Neural cell (in vitro differentiated cells): ENCODE data around the gene CDK6. TPM values are rescaled to one million over a fixed set of nuclear protein-coding genes. Genes with fewer than 3 reads are reported as not detected.

Experiments
- H2AFZ ChIP-seq: fragments of 200-600, 300-800 bp; sonication (generic), shearing (Covaris generic); 2 replicates; pipeline ENCODE4 v1.6.0; 2014; ENCODE audit warnings: low read depth, mild to moderate bottlenecking, antibody characterized with exemption, low read length, moderate library complexity
- H3F3A ChIP-seq: fragments of 200-600 bp; shearing (Covaris generic); 2 replicates; pipeline ENCODE4 v1.6.1; 2016; ENCODE audit warnings: mild to moderate bottlenecking, moderate library complexity, mixed read lengths, antibody characterized with exemption, low read length; ENCODE audit not compliant: insufficient read depth, poor library complexity, severe bottlenecking
- H3K27ac ChIP-seq: fragments of 200-600, 300-800 bp; sonication (generic), shearing (Covaris generic); 2 replicates; pipeline ENCODE4 v1.5.1; 2014; ENCODE audit warnings: mild to moderate bottlenecking, low read length, moderate library complexity
- H3K27me3 ChIP-seq: fragments of 300-800, 200-600 bp; sonication (generic), shearing (Covaris generic); 2 replicates; pipeline ENCODE4 v1.6.0; 2014; ENCODE audit warnings: mild to moderate bottlenecking, low read depth, low read length, moderate library complexity; ENCODE audit not compliant: insufficient read depth
- H3K36me3 ChIP-seq: fragments of 300-800, 200-600 bp; sonication (generic), shearing (Covaris generic); 2 replicates; pipeline ENCODE4 v1.5.1; 2014; ENCODE audit warnings: mild to moderate bottlenecking, antibody characterized with exemption, low read length, moderate library complexity; ENCODE audit not compliant: insufficient read depth
- H3K4me2 ChIP-seq: fragments of 300-800, 200-600 bp; sonication (generic), shearing (Covaris generic); 2 replicates; pipeline ENCODE4 v1.6.0; 2014; ENCODE audit warnings: mild to moderate bottlenecking, low read length
- H3K4me3 ChIP-seq: fragments of 300-800, 200-600 bp; sonication (generic), shearing (Covaris generic); 2 replicates; pipeline ENCODE4 v1.5.1; 2014; ENCODE audit warnings: mild to moderate bottlenecking, low read length, moderate library complexity
- H3K79me2 ChIP-seq: fragments of 200-600 bp; shearing (Covaris generic); replicated peaks from 2 replicates; pipeline ENCODE4 v1.6.0; 2014; ENCODE audit warnings: mild to moderate bottlenecking, low read length, moderate library complexity; ENCODE audit not compliant: insufficient read depth
- H3K9ac ChIP-seq: fragments of 300-800, 200-600 bp; sonication (generic), shearing (Covaris generic); 2 replicates; pipeline ENCODE4 v1.6.1; 2016; ENCODE audit warnings: mild to moderate bottlenecking, low read length, mixed read lengths
- H3K9me2 ChIP-seq: fragments of 200-600 bp; shearing (Covaris generic); 2 replicates; pipeline ENCODE4 v1.6.1; 2016; ENCODE audit warnings: mild to moderate bottlenecking, low read length, mixed read lengths; ENCODE audit not compliant: insufficient read depth
- H3K9me3 ChIP-seq: fragments of 200-600, 300-800 bp; sonication (generic), shearing (Covaris generic); 2 replicates; pipeline ENCODE4 v1.6.1; 2016; ENCODE audit warnings: mild to moderate bottlenecking, mixed run types, low read length, moderate library complexity, mixed read lengths
- H4K20me1 ChIP-seq: fragments of 200-600 bp; shearing (Covaris generic); 2 replicates; pipeline ENCODE4 v1.6.1; 2016; ENCODE audit warnings: mild to moderate bottlenecking, mixed run types; ENCODE audit not compliant: insufficient read depth
- CTCF ChIP-seq: fragments of 450-650 bp; IDR thresholded peaks from 2 replicates; pipeline ENCODE4 v1.5.1; 2014; ENCODE audit warnings: antibody characterized with exemption, mild to moderate bottlenecking, moderate library complexity; ENCODE audit not compliant: poor library complexity, severe bottlenecking
- EP300 ChIP-seq: fragments of 450-650 bp; conservative IDR thresholded peaks from 2 replicates; pipeline ENCODE4 v1.6.1; 2014; ENCODE audit warnings: antibody characterized with exemption, mild to moderate bottlenecking, moderate library complexity; ENCODE audit not compliant: poor library complexity, severe bottlenecking
- EZH2 ChIP-seq: fragments of 200-600, 300-800 bp; shearing (Covaris generic), sonication (generic); IDR thresholded peaks from 2 replicates; pipeline ENCODE4 v1.6.1; 2014; ENCODE audit warnings: antibody characterized with exemption, low read length, borderline replicate concordance, mild to moderate bottlenecking; ENCODE audit not compliant: insufficient read depth, poor library complexity, severe bottlenecking
- MXI1 ChIP-seq: fragments of 450-650 bp; conservative IDR thresholded peaks from 2 replicates; pipeline ENCODE4 v1.6.1; 2014; ENCODE audit warnings: antibody characterized with exemption, mild to moderate bottlenecking; ENCODE audit not compliant: poor library complexity, severe bottlenecking
- POLR2AphosphoS5 ChIP-seq: IDR thresholded peaks from 2 replicates; pipeline ENCODE4 v1.6.1; 2012
- RAD21 ChIP-seq: fragments of 450-650 bp; conservative IDR thresholded peaks from 2 replicates; pipeline ENCODE4 v1.6.1; 2014; ENCODE audit warnings: antibody characterized with exemption, mild to moderate bottlenecking, moderate library complexity
- REST ChIP-seq: IDR thresholded peaks from 2 replicates; pipeline ENCODE4 v1.6.1; 2012; ENCODE audit warnings: borderline replicate concordance
- SMC3 ChIP-seq: fragments of 450-650 bp; conservative IDR thresholded peaks from 2 replicates; pipeline ENCODE4 v1.6.1; 2014; ENCODE audit warnings: antibody characterized with exemption, mild to moderate bottlenecking, moderate library complexity; ENCODE audit not compliant: poor library complexity
- TAF1 ChIP-seq: IDR thresholded peaks from 2 replicates; pipeline ENCODE4 v1.6.1; 2012; ENCODE audit warnings: low read depth
- polyA plus RNA-seq: library from polyadenylated mRNA; depleted of rRNA; stranded (reverse); fragments of >200 nt; gene quantifications from 2 replicates; pipeline ENCODE4 v1.2.3, GENCODE V29; 2014

CDK6 gene
- polyA plus RNA-seq, 1 donor from 2014 or later: 4.1 TPM

- no peaks in the 10 kb centered on the region for H3K9me2 ChIP-seq
- H2AFZ ChIP-seq: no peak overlapping the region
- no peak overlapping the region for H3K27ac ChIP-seq
- no peaks in the 10 kb centered on the region for H3K79me2 ChIP-seq
- H4K20me1 ChIP-seq: no peaks in the 10 kb centered on the region
- H3K27me3 ChIP-seq: peaks cover 10% of the 10 kb centered on the region
- H3K9me3 ChIP-seq: no peaks in the 10 kb centered on the region
- H3K4me2 ChIP-seq: no peak overlapping the region
- no peaks in the 10 kb centered on the region for H3K36me3 ChIP-seq
- no peak overlapping the region for H3K4me3 ChIP-seq
- TF ChIP-seq MXI1: no peak
- no peak for TF ChIP-seq EP300
- TF ChIP-seq RAD21: no peak
- no peak for TF ChIP-seq CTCF
- TF ChIP-seq SMC3: no peak
- no peak for TF ChIP-seq TAF1
- TF ChIP-seq REST: no peak
- no peak for TF ChIP-seq POLR2AphosphoS5
- TF ChIP-seq EZH2: no peak
- no peaks in the 10 kb centered on the region for H3F3A ChIP-seq
- H3K9ac ChIP-seq: no peak overlapping the region
Measured at GRCh38 chr7:92843034-92843760, 6.8 kb upstream of the CDK6 start.

GRCh38 chr7:92841192-92841591, 4.8 kb upstream of the CDK6 start:
- H3K27me3 ChIP-seq: peaks cover 27% of the 10 kb centered on the region

More at GRCh38 chr7:92841192-92841591, 4.8 kb upstream of the CDK6 start:
- Histone ChIP-seq H3K27ac (no peak overlapping the region), H3K9ac (no peak overlapping the region), H3K9me2 (no peaks in the 10 kb centered on the region), H3K4me3 (no peak overlapping the region), H3K9me3 (no peaks in the 10 kb centered on the region), H3F3A (no peaks in the 10 kb centered on the region), H4K20me1 (no peaks in the 10 kb centered on the region), H3K36me3 (no peaks in the 10 kb centered on the region), H2AFZ (no peak overlapping the region), H3K4me2 (no peak overlapping the region), H3K79me2 (no peaks in the 10 kb centered on the region)
- TF ChIP-seq CTCF (no peak), REST (no peak), POLR2AphosphoS5 (no peak), EP300 (no peak), EZH2 (no peak), SMC3 (no peak), RAD21 (no peak), TAF1 (no peak), MXI1 (no peak)
